ENCODE data around the gene ANXA3. TPM values are rescaled to one million over a fixed set of nuclear protein-coding genes. Genes with fewer than 3 reads are reported as not detected.

ANXA3 gene
- total RNA-seq, 1 experiment from 2014 or later, result 263 TPM

DNA sequence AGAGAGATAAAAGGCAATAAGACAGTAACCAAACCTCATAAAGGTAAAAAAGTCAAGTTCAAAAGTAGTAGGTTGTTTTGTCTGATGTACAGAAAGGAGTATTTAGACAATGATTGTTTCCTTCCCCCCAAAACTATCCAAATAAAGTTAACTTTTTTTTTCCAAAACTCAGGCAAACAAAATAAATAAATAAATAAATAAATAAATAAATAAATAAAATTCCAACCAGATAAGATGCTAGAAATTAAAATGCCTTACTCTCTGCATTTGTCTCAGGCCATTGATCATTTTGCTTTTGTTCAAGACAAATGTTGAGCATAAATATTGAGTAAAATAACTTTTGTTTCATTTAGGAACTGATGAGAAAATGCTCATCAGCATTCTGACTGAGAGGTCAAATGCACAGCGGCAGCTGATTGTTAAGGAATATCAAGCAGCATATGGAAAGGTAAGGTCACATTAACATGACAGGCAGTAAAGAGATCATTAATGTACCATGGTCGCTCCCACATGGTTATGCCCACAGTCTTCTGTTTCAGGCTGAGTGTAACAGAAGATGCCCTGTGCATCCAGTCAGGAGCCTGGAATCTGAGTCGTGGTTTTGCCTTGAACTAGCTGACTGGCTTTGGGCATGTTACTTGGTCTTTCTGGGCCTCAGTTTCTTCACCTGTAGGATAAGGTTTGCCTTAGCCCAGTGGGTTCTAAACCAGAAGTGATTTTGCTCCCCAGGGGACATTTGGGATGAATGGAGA, 27.3 kb downstream of the ANXA3 start:
- ChIA-PET POLR2A (ENCODE audit: unreplicated experiment) (no interaction called here), CTCF (no interaction called here)
- ATAC-seq (no peak), DNase-seq (no peak)
- Histone ChIP-seq H3F3A (ENCODE audit: low read length, unreplicated experiment) (no peaks in the 10 kb centered on the region), H3K4me3 (ENCODE audit: low read length) (no peak overlapping the region), H4K20me1 (ENCODE audit: low read length) (no peaks in the 10 kb centered on the region), H3K27me3 (ENCODE audit: low read length) (no peaks in the 10 kb centered on the region), H3K79me2 (ENCODE audit: low read length) (no peaks in the 10 kb centered on the region), H3K36me3 (ENCODE audit: low read depth, low read length) (peaks cover 42% of the 10 kb centered on the region), H2AFZ (ENCODE audit: low read length) (no peak overlapping the region), H3K9me2 (replicated peaks; ENCODE audit: low read length) (no peaks in the 10 kb centered on the region), H3K4me1 (ENCODE audit: insufficient read depth, low read length) (peaks cover 4% of the 10 kb centered on the region; the same call in 1 of the 2 replicates), H3K9ac (ENCODE audit: low read length) (no peak overlapping the region), H3K27ac (ENCODE audit: low read length) (no peak overlapping the region), H3K9me3 (ENCODE audit: low read length) (no peaks in the 10 kb centered on the region), H3K4me2 (ENCODE audit: low read length) (no peak overlapping the region)
- no TSS peak for BruUV-seq (replicated peaks)
- TF ChIP-seq EZH2 (IDR thresholded peaks at IDR 0.05; ENCODE audit: low read length, unreplicated experiment) (no peak), EZH2phosphoT487 (IDR thresholded peaks at IDR 0.05; ENCODE audit: borderline replicate concordance, low read length) (no peak)
- TF ChIP-seq, protein P1, sequence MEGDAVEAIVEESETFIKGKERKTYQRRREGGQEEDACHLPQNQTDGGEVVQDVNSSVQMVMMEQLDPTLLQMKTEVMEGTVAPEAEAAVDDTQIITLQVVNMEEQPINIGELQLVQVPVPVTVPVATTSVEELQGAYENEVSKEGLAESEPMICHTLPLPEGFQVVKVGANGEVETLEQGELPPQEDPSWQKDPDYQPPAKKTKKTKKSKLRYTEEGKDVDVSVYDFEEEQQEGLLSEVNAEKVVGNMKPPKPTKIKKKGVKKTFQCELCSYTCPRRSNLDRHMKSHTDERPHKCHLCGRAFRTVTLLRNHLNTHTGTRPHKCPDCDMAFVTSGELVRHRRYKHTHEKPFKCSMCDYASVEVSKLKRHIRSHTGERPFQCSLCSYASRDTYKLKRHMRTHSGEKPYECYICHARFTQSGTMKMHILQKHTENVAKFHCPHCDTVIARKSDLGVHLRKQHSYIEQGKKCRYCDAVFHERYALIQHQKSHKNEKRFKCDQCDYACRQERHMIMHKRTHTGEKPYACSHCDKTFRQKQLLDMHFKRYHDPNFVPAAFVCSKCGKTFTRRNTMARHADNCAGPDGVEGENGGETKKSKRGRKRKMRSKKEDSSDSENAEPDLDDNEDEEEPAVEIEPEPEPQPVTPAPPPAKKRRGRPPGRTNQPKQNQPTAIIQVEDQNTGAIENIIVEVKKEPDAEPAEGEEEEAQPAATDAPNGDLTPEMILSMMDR (conservative IDR thresholded peaks at IDR 0.05; ENCODE audit: low read depth, low read length), result no peak
- intact Hi-C loops (cut with micrococcal nuclease), result no loop called here

DNA sequence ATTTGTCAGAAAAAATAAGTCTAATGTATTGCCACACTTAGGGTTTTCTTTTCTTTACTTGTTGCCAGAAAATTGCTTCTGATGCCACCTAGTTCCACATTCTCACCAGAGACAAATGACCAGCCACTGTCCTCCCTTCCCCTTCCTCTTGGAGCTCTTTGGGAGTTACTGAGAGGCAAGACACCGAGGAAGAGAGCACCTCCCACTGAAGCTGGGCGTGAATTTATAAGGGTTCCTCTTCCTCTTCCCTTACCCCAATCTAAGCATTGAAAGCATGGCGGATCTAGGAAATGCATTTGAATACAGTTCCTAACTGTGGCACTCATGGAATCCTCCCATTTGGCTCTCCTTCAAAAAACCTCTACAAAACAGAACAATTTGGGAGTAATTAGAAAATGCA, 30.0 kb downstream of the ANXA3 start:
- POLR2A ChIA-PET (ENCODE audit: unreplicated experiment), result no interaction called here

More for the DNA sequence above, 30.0 kb downstream of the ANXA3 start:
- Histone ChIP-seq H3K36me3 (ENCODE audit: low read depth, low read length) (peaks cover 40% of the 10 kb centered on the region), H3K4me3 (ENCODE audit: low read length) (no peak overlapping the region), H3K9me3 (ENCODE audit: low read length) (no peaks in the 10 kb centered on the region), H2AFZ (ENCODE audit: low read length) (no peak overlapping the region), H3K27ac (ENCODE audit: low read length) (no peak overlapping the region), H3K27me3 (ENCODE audit: low read length) (no peaks in the 10 kb centered on the region), H3F3A (ENCODE audit: low read length, unreplicated experiment) (no peaks in the 10 kb centered on the region), H3K9ac (ENCODE audit: low read length) (no peak overlapping the region), H3K79me2 (ENCODE audit: low read length) (no peaks in the 10 kb centered on the region), H3K4me1 (ENCODE audit: insufficient read depth, low read length) (peaks cover 4% of the 10 kb centered on the region; the same call in 1 of the 2 replicates), H3K9me2 (replicated peaks; ENCODE audit: low read length) (no peaks in the 10 kb centered on the region), H3K4me2 (ENCODE audit: low read length) (no peak overlapping the region), H4K20me1 (ENCODE audit: low read length) (no peaks in the 10 kb centered on the region)
- intact Hi-C loops (cut with micrococcal nuclease), result no loop called here
- ATAC-seq (no peak), DNase-seq (no peak)
- BruUV-seq (replicated peaks), result no TSS peak
- CTCF ChIA-PET, result no interaction called here
- TF ChIP-seq, protein P1 (conservative IDR thresholded peaks at IDR 0.05; ENCODE audit: low read depth, low read length), result no peak
- TF ChIP-seq EZH2 (IDR thresholded peaks at IDR 0.05; ENCODE audit: low read length, unreplicated experiment), result no peak
- no peak for TF ChIP-seq EZH2phosphoT487 (IDR thresholded peaks at IDR 0.05; ENCODE audit: borderline replicate concordance, low read length)
